IPS-18c (cell line): ENCODE results near the gene UGT1A5.
"Not testable (repeated sequence)": the region's sequence is repeated elsewhere in the genome, so short reads cannot be mapped to it uniquely, and the experiment has no call there.

ENCODE experiments used
- H3K4me3 ChIP-seq: 2 replicates; pipeline ENCODE4 v1.7.0; 2013; ENCODE audit warnings: low read depth, mild to moderate bottlenecking, low read length, moderate library complexity; ENCODE audit not compliant: insufficient read depth
- H3K9me3 ChIP-seq: one replicate; pipeline ENCODE4 v1.6.1; 2013; ENCODE audit warnings: mild to moderate bottlenecking, low read length, moderate library complexity; ENCODE audit not compliant: control insufficient read depth, insufficient read depth

Gene UGT1A5

GRCh38 chr2:233728723-233729301, 16.1 kb downstream of the UGT1A5 start, which contains the start of gene UGT1A3:
TSS of gene UGT1A3 (plus strand) at chr2:233729042. CDS start at chr2:233729127, 85 bp downstream.
- no peak within 1 kb of the TSS for H3K4me3 ChIP-seq
- peaks cover 4% of the 10 kb centered on the region for H3K9me3 ChIP-seq

- not testable (repeated sequence) for H3K9me3 ChIP-seq, H3K4me3 ChIP-seq
Observed at GRCh38 chr2:233736868-233737653, 24.4 kb downstream of the UGT1A5 start.

DNA sequence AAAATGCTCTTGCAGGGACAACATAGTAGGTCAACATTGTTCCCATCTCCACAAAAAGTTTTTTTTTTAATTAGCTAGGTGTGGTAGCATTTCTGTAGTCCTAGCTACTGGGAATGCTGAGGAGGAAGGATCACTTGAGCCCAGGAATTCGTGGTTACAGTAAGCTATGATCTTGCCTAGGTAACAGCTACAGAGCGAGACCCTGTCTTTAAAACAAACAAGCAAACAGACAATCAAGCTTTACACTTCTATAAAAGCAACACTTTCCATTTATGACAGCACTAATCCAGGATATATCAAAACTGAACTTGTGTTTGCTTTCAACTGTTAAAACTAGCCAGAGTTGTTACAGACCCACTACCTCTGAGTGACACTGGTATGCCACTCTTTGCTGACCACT, 28.2 kb downstream of the UGT1A5 start:
- Histone ChIP-seq H3K4me3 (no peak overlapping the region), H3K9me3 (peaks cover 2% of the 10 kb centered on the region)

DNA sequence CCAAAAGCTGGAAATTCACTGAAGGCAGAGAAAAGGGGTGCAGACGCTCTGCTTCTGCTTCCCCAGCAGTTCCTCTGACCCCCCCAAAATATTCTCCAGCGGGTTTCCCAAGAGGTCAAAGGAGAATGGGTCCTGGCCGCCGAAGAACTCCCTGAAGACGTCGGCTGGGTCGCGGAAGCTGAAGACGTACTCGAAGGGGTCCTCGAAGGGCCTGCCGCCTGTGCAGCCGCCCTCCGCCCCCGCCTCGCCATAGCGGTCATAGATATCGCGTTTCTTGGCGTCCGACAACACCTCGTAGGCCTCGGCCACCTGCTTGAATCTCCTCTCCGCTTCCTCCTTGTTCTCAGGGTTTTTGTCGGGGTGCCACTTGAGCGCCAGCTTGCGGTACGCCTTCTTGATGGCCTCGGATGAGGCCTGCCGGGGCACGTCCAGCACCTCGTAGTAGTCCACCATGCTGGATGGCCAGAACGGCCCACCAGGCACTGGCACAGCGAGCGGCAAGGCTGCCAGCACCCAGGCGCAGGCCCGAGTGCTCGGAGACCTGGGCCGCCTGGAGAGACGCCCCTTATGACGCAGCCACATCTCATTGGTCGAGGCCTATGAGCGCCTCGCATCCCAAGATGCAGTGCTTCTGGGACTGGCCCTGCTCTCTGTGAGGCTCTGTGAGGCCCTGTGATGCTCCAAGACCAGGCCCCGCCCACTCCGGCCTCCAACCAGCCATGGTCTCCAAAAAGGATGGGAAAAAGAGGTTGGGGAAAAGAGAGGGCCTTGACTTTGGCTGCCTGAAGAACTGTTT, 31.0 kb downstream of the UGT1A5 start:
- Histone ChIP-seq H3K4me3 (no peak overlapping the region), H3K9me3 (peaks cover 2% of the 10 kb centered on the region)

GRCh38 chr2:233745073-233745755, 32.5 kb downstream of the UGT1A5 start:
- Histone ChIP-seq H3K9me3 (peaks cover 2% of the 10 kb centered on the region), H3K4me3 (no peak overlapping the region)

DNA sequence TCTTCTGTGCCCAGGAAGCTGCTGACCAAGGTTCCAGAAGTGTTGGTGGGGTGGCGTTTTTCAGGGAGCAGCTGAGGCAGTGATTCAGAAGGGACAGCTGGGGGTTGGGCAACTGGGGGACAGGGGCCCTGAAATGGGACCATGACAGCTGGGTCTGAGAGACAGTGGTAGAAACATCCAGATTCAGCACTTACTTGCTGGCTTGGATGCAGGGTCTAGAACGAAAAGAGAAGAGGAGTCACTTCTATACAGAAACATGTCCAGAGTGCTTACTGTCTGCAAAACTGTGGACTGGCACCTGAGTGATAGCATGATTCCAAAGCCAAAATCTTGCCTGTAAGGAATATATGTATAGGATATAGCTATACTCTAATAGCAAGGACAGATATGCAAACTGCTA, 33.1 kb downstream of the UGT1A5 start:
- H3K9me3 ChIP-seq, H3K4me3 ChIP-seq: not testable (repeated sequence)

DNA sequence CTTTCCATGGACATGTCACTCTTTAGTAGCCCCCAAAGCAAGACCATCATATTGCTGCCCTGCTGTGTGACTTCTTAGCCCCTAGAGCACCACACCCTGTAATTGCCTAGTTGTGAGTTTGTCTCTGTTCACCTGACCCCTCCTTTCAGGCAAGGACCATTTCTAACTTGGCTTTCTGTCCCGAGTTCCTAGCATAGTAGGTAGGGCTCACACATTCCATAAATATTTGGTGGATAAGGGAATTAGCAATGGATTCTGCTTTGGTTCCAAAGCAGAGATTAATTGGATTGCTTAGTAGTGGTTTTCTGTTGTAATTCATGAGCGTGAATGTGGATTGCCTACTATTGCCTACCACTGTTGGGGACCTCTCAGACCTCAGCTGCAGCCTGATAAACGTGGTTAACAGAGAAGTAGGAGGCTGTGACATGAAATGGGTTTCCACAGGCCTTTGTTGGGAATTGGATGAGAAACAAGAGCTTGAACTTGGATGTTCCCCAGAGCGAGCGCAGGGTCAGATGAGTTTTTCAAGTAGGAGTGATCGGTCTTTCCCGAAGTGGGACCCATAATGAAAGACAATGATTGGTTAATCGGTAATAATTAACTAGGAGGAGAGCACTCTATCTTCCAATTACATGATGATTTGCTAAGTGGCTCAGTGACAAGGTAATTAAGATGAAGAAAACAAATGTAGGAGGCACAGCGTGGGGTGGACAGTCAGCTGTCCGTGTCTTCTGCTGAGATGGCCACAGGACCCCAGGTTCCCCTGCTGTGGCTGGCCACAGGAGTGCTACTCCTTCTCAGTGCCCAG, 34.0 kb downstream of the UGT1A5 start:
- H3K4me3 ChIP-seq, result no peak overlapping the region
- peaks cover 6% of the 10 kb centered on the region for H3K9me3 ChIP-seq

GRCh38 chr2:233747283-233747544, 34.5 kb downstream of the UGT1A5 start:
- H3K4me3 ChIP-seq, result no peak overlapping the region

GRCh38 chr2:233750689-233751088, 38.0 kb downstream of the UGT1A5 start:
- H3K4me3 ChIP-seq, H3K9me3 ChIP-seq: not testable (repeated sequence)

More at GRCh38 chr2:233747283-233747544, 34.5 kb downstream of the UGT1A5 start:
- H3K9me3 ChIP-seq, result peaks cover 4% of the 10 kb centered on the region

DNA sequence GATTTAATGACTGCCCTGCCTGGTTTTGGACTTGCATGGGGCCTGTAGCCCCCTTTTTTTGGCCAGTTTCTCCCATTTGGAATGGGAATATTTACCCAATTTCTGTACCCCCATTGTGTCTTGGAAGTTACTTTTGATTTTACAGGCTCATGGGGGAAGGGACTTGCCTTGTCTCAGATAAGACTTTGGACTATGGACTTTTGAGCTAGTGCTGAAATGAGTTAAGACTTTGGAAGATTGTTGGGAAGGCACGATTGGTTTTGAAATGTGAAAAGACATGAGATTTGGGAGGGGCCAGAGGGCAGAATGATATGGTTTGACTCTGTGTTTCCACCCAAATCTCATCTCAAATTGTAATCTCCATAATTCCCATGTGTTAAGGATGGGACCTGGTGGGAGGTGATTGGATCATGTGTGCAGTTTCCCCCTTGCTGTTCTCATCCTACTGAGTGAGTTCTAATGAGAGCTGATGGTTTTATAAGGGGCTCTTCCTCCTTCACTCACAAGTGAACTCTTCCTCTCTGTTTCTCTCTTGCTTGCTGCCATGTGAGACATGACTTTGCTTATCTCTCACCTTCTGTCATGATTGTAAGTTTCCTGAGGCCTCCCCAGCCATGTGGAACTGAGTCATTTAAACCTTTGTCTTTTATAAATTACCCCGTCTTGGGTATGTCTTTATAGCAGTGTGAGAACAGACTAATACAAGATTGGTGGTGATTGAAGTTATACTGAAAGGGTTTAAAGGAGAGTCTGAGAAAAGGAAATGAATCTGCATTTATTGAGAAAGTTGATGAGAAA, 38.7 kb downstream of the UGT1A5 start:
- H3K4me3 ChIP-seq, H3K9me3 ChIP-seq: not testable (repeated sequence)

DNA sequence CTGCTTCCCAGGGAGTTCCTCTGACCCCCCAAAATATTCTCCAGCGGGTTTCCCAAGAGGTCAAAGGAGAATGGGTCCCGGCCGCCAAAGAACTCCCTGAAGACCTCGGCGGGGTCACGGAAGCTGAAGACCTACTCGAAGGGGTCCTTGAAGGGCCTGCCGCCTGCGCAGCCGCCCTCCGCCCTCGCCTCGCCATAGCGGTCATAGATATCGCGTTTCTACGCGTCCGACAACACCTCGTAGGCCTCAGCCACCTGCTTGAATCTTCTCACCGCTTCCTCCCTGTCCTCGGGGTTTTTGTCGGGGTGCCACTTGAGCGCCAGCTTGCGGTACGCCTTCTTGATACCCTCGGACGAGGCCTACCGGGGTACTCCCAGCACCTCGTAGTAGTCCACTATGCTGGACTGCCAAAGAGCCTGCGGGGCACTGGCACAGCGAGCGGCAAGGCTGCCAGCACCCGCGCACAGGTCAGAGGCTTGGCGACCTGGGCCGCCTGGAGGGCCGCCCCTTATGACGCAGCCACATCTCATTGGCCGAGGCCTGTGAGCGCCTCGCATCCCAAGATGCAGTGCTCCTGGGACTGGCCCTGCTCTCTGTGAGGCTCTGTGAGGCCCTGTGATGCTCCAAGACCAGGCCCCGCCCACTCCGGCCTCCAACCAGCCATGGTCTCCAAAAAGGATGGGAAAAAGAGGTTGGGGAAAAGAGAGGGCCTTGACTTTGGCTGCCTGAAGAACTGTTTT, 42.3 kb downstream of the UGT1A5 start:
- no peak overlapping the region for H3K4me3 ChIP-seq
- H3K9me3 ChIP-seq, result peaks cover 4% of the 10 kb centered on the region

DNA sequence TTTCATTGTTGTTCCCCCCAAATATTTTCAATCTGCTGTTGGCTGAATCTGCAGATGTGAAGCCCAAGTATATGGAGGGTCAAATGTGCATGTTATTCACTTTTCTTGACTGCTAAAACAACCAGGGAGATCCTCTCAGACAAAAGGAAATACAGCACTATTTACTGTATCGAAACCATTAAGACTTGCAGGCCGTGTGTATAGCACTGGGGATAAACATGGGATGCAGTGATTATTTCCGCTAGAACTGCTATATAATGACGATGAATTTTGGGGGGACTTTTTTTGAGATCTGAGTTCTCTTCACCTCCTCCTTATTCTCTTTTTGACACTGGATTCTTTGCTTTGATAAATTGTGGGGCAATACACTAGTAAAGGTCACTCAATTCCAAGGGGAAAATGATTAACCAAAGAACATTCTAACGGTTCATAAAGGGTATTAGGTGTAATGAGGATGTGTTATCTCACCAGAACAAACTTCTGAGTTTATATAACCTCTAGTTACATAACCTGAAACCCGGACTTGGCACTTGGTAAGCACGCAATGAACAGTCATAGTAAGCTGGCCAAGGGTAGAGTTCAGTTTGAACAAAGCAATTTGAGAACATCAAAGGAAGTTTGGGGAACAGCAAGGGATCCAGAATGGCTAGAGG, 43.8 kb downstream of the UGT1A5 start:
- Histone ChIP-seq H3K9me3 (no peaks in the 10 kb centered on the region), H3K4me3 (no peak overlapping the region)

- no peak overlapping the region for H3K4me3 ChIP-seq
- no peaks in the 10 kb centered on the region for H3K9me3 ChIP-seq
Observed at GRCh38 chr2:233758141-233758540, 45.4 kb downstream of the UGT1A5 start.

DNA sequence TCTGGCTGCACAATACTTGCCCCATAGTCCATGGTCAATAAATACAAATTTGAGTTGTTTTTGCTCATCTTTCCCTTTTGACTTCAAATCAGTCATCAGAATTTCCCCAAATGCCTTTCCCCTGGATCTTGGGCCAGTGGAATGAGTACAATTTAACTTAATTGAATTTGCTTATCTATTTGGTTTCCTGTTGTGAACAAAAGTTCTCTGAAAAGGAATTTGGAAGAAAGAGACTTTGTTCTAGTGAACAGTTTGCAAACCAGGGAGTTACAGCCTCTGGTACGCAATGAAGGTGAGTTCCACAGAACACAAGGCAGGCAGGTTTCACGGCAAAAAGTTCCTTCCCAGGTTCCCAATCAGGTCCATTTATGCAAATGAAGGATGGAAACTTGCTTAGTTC, 46.1 kb downstream of the UGT1A5 start:
- no peak overlapping the region for H3K4me3 ChIP-seq
- H3K9me3 ChIP-seq, result no peaks in the 10 kb centered on the region

GRCh38 chr2:233760043-233760442, 47.3 kb downstream of the UGT1A5 start, which contains the start of gene UGT1A1:
TSS of gene UGT1A1 (plus strand) at chr2:233760270. CDS start at chr2:233760288, 18 bp downstream.
- no peak within 1 kb of the TSS for H3K4me3 ChIP-seq
- no peaks in the 10 kb centered on the region for H3K9me3 ChIP-seq
